Suppressor macrophage (primary cell): ENCODE data around the gene BARHL2.

Experiments used
- DNase-seq, 4 experiments: peaks; one replicate each; pipeline ENCODE4 v3.0.0-alpha.2; 2020 to 2022
- total RNA-seq, 17 experiments: gene quantifications; one replicate each; lab custom pipeline; 2026; ENCODE audit warnings: mixed read lengths in 6 of 17, inconsistent platforms in 3 of 17; lab: John Stamatoyannopoulos, UW

Gene BARHL2
- 0 to 0.66 (median 0) reads per million in 17 experiments for total RNA-seq

- DNase-seq, result no peak
Observed at GRCh38 chr1:90716552-90717355, at the start of gene BARHL2. BARHL2 (minus strand) TSS chr1:90717302; CDS start chr1:90717195, 107 bp downstream.

- no peak for DNase-seq
Observed at GRCh38 chr1:90763930-90764329, 46.8 kb upstream of the BARHL2 start.

GRCh38 chr1:90763506-90763905 lies 46.4 kb upstream of the BARHL2 start:
- DNase-seq, result no peak

- no peak for DNase-seq
Observed at GRCh38 chr1:90761781-90762589, 44.9 kb upstream of the BARHL2 start.

- no peak for DNase-seq
Observed at GRCh38 chr1:90761156-90761555, 44.1 kb upstream of the BARHL2 start.

GRCh38 chr1:90753556-90753955 lies 36.5 kb upstream of the BARHL2 start:
- DNase-seq, result no peak

GRCh38 chr1:90748668-90749067 lies 31.6 kb upstream of the BARHL2 start:
- no peak for DNase-seq

- DNase-seq, result no peak
Observed at GRCh38 chr1:90746857-90747256, 29.8 kb upstream of the BARHL2 start.

- DNase-seq, result no peak
Observed at GRCh38 chr1:90745972-90746371, 28.9 kb upstream of the BARHL2 start.

- DNase-seq, result no peak
Observed at GRCh38 chr1:90732136-90732535, 15.0 kb upstream of the BARHL2 start.

GRCh38 chr1:90731382-90732050 lies 14.4 kb upstream of the BARHL2 start:
- DNase-seq, result no peak

- peak in 2 of 4 experiments; percentile 27 to 46 for DNase-seq
Observed at GRCh38 chr1:90730243-90731022, 13.3 kb upstream of the BARHL2 start.

- peak in 1 of 4 experiments; percentile 15 for DNase-seq
Observed at GRCh38 chr1:90729504-90730242, 12.6 kb upstream of the BARHL2 start.

GRCh38 chr1:90728502-90729287 lies 11.6 kb upstream of the BARHL2 start:
- DNase-seq, result no peak

GRCh38 chr1:90727917-90728501 lies 10.9 kb upstream of the BARHL2 start:
- no peak for DNase-seq

GRCh38 chr1:90726986-90727480 lies 9.9 kb upstream of the BARHL2 start:
- no peak for DNase-seq

GRCh38 chr1:90726425-90726985 lies 9.4 kb upstream of the BARHL2 start:
- DNase-seq, result peak in 1 of 4 experiments; percentile 36

GRCh38 chr1:90725657-90726424 lies 8.7 kb upstream of the BARHL2 start:
- DNase-seq, result no peak
